Fibroblast of the aortic adventitia (primary cell): ENCODE measurements around the gene EPB42. TPM values are rescaled to one million over a fixed set of nuclear protein-coding genes. Genes with fewer than 3 reads are reported as not detected.

ENCODE experiments used
- DNase-seq: peaks from one replicate; pipeline ENCODE4 v3.0.0-alpha.2; 2010; ENCODE audit warnings: low read depth
- H3K4me3 ChIP-seq: 2 replicates; pipeline ENCODE4 v1.5.1; 2011; ENCODE audit warnings: low read depth, mild to moderate bottlenecking, control low read depth, low read length, moderate library complexity
- total RNA-seq: library from RNA; depleted of rRNA; stranded (reverse); fragments of >200 nt; gene quantifications from 2 replicates; pipeline ENCODE4 v1.2.3, GENCODE V29; 2012; ENCODE audit warnings: low replicate concordance
- TF ChIP-seq, protein P1 (sequence below): IDR thresholded peaks from 2 replicates; pipeline ENCODE4 v1.5.1; 2011; ENCODE audit warnings: mild to moderate bottlenecking, low read length, control low read depth, inconsistent platforms; ENCODE audit not compliant: insufficient read depth

The EPB42 gene
- total RNA-seq, 1 donor, result not detected

DNA sequence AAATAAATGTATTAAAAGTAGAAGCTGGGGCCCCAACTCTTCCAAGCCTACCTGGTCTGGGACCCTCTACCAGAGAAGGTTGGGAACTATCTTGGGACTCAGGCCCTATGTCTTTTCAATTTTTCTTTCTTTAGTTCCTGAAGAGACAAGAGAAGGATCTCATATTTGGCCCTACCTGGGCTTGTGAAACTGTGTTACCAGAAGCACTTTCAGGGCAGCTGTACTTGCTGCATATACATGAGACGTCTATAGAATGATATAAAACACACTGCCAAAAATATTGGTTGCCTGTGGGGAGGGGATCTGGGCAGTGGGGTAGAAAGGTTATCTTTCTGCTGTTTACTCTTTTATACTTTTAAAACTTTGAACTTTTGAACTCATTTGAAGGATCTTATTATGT lies 604 bp upstream of the EPB42 start:
- H3K4me3 ChIP-seq, result no peak overlapping the region
- DNase-seq, result no peak
- TF ChIP-seq, protein P1, sequence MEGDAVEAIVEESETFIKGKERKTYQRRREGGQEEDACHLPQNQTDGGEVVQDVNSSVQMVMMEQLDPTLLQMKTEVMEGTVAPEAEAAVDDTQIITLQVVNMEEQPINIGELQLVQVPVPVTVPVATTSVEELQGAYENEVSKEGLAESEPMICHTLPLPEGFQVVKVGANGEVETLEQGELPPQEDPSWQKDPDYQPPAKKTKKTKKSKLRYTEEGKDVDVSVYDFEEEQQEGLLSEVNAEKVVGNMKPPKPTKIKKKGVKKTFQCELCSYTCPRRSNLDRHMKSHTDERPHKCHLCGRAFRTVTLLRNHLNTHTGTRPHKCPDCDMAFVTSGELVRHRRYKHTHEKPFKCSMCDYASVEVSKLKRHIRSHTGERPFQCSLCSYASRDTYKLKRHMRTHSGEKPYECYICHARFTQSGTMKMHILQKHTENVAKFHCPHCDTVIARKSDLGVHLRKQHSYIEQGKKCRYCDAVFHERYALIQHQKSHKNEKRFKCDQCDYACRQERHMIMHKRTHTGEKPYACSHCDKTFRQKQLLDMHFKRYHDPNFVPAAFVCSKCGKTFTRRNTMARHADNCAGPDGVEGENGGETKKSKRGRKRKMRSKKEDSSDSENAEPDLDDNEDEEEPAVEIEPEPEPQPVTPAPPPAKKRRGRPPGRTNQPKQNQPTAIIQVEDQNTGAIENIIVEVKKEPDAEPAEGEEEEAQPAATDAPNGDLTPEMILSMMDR, result no peak

DNA sequence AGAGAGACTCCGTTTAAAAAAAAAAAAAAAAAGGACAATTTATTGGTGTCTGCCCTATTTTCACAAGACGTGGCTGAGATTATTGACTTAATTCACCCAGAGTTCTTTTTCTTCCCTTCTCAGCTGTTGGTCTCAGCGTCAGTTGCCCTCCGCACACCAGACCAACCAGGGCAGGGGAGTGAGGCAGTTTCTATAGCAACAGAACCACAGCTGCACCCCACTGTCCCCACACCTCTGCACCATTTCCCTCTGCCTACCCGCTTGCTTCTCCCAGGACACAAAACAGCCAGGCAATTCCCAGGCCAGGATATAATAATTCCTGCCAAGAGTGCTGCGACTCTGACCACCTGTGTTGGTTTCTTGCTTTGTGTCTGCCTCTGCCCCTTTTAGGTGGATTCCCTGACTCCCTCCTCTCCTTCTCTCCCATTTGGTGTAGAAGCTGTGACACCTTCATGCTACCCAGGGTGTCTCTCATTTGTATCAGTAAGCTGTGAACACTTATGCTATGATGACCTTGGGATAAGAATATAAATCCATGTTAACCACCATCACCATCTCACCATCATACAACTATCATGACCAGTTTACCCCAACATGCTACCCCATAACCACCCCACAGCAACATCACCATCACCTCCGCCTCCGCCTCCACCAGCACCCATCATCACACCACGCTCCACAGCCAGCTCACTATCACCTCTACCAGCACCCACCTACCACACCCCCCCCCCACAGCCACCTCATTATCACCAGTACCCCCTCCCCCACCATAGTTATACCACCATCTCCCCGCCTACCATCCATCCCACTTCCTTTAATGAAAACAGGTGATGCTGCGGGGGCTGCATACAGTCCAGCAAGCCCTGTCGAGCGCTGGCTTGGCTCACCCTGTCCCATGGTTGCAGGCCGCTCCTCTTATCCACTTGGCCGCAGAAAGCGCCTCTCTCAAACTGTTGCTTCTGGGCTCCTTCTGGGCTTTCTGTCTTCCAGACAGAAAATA lies 589 bp downstream of the EPB42 start:
- TF ChIP-seq, protein P1, result no peak
- DNase-seq, result no peak
- no peak overlapping the region for H3K4me3 ChIP-seq

DNA sequence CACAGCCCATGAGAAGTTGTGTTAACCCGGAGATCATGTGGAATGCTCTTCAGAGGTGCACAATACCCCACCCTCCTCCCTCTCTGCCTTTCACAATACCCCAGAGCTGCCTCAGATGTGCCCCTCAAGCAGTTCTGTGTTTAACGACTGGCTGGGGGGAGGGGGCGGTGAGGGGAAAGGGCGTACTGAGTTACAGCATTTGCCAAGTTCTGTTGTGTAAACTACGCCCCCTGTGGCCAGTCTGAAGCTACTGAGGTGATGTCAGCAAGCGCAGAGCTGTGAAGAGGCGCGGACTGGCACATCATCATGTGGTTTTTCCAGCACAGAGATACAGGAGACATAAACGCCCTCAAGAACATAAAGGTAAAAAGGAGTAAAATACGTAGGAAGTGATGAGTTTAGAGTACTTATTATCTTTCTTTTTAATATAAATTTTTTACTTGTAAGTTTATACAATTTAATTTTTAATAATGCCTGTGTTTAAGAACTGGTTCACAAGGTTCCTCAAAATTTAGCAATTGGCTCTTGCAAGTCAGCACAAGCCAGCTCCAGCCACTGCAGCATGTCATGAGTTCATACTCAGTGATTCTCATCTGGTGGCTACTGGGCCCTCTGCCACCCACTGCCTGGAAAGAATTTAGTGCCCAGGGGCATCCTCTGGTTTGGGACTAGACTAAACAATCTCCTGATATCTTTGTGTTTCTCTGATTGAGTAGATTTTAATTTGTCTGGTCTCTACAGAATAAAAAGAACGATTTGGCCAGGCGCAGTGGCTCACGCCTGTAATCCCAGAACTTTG lies 1.7 kb downstream of the EPB42 start:
- TF ChIP-seq, protein P1, result peak; percentile 19
- H3K4me3 ChIP-seq, result no peak overlapping the region
- peak; percentile 10 for DNase-seq

DNA sequence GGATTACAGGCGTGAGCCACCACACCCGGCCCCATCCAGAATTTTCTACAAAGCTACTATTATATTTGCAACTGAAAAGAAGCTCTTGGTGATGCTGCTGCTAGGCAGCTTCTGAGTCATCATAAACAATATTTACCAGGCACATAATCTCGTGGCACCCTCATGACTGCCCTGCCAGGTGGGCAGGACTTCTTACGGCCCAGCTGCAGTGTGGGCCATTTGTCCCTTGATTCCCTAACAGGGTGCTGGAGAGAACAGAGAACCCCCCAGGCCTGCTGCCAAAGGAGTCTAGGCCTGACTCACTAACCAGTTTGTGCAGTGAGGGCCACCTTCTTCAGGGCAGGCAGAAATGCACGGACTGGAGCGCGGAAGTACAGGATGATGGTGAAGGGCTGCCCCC lies 4.9 kb downstream of the EPB42 start:
- DNase-seq, result no peak

DNA sequence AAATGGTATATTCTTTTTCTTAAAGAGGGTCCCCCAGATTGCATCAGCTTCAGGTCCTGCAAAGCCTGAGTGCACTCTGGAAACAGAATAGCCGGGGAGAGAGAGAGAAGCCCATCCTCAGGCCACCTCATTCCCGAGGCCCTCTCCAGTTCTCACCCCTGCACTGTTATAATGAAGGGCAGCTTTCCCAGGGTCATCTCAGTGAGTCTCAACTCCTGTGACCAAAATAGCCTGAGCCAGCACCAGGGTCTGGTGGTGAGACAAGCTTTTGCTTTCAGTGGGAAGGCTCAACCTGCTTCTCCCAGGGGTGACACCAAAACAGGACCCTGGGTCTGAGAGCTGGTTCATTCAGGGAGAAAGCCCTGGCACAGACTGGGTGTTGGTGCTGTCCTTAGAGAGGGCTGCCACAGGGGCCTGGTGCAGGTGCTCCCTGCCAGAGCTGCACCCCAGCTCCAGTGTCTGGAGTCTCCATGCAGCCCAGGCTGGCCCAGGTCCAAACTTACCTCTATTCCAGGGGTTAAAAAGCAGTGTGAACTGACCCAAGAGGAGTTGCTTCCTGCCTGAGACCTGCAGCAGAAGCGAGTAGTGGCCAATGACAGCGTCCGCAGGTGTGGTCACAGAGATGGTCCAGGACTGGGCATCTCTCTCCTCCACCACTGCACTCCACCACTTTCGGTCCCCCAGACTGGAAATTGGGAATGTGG lies 6.1 kb downstream of the EPB42 start:
- TF ChIP-seq, protein P1, result no peak
- no peak overlapping the region for H3K4me3 ChIP-seq
- DNase-seq, result no peak

More for the DNA sequence above, 4.9 kb downstream of the EPB42 start:
- no peak overlapping the region for H3K4me3 ChIP-seq
- TF ChIP-seq, protein P1, result no peak

DNA sequence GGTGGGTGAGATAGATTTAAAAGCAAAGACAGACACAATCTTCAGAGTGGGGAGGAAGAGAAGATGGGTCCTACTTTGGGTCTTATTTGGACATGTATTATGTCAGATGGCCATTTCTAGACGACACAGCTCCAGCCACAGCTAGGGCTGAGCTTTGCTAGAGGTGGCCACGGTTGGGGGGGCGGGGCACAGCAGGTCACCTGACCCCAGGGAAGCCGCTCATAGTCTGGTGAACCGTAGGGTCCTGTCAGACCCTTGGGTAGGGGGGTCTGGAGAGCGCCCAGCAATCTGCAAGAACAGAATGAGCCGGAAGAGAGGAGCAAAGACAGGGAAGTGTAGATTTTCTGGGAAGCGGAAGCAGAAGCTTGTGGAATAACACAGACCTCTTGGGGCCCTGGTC lies 6.6 kb downstream of the EPB42 start:
- no peak for DNase-seq
- TF ChIP-seq, protein P1, result no peak
- H3K4me3 ChIP-seq, result no peak overlapping the region
